ENCODE results near the gene CD33. TPM values are rescaled to one million over a fixed set of nuclear protein-coding genes. Genes with fewer than 3 reads are reported as not detected.
"Not testable (repeated sequence)": the region's sequence is repeated elsewhere in the genome, so short reads cannot be mapped to it uniquely, and the experiment has no call there.

CD33 gene
- polyA plus RNA-seq (2011; rRNA removed) (not detected in 2 replicates), polyA minus RNA-seq (2011; rRNA and poly(A)+ RNA removed) (not detected in 2 replicates)

- POLR2A ChIA-PET, result not testable (repeated sequence)
Observed at GRCh38 chr19:51224898-51225393, at the start of gene CD33. Gene CD33, plus strand, starts transcription at chr19:51225080. Its CDS starts 39 bp downstream, at chr19:51225119.

GRCh38 chr19:51179256-51179655 is 45.6 kb upstream of the CD33 start:
- TF ChIP-seq CTCF (IDR thresholded peaks at IDR 0.05; ENCODE audit: low read depth, low read length), result no peak

More at GRCh38 chr19:51224898-51225393, at the start of gene CD33:
- H3K4me3 ChIP-seq (ENCODE audit: low read depth, low read length); CTCF ChIA-PET; H3K9me3 ChIP-seq (ENCODE audit: control insufficient read depth, insufficient read depth, low read length); H3K27ac ChIP-seq (ENCODE audit: low read depth, low read length); H3K27me3 ChIP-seq (ENCODE audit: control insufficient read depth, insufficient read depth, low read length); DNase-seq (ENCODE audit: low read depth, low spot score): not testable (repeated sequence)

GRCh38 chr19:51181377-51181912 is 43.4 kb upstream of the CD33 start:
- POLR2A ChIA-PET, result no interaction called here
- CTCF ChIA-PET, result no interaction called here
- H3K27me3 ChIP-seq (ENCODE audit: control insufficient read depth, insufficient read depth, low read length), result no peaks in the 10 kb centered on the region
- no peak for TF ChIP-seq CTCF (IDR thresholded peaks at IDR 0.05; ENCODE audit: low read depth, low read length)
- H3K4me3 ChIP-seq (ENCODE audit: low read depth, low read length), result no peak overlapping the region
- no peak for DNase-seq (ENCODE audit: low read depth, low spot score)
- H3K9me3 ChIP-seq (ENCODE audit: control insufficient read depth, insufficient read depth, low read length), result peaks cover 32% of the 10 kb centered on the region
- H3K27ac ChIP-seq (ENCODE audit: low read depth, low read length), result no peak overlapping the region

More at GRCh38 chr19:51179256-51179655, 45.6 kb upstream of the CD33 start:
- no peak overlapping the region for H3K4me3 ChIP-seq (ENCODE audit: low read depth, low read length)
- no peaks in the 10 kb centered on the region for H3K27me3 ChIP-seq (ENCODE audit: control insufficient read depth, insufficient read depth, low read length)
- H3K9me3 ChIP-seq (ENCODE audit: control insufficient read depth, insufficient read depth, low read length), result peaks cover 16% of the 10 kb centered on the region
- no peak for DNase-seq (ENCODE audit: low read depth, low spot score)
- POLR2A ChIA-PET, result no interaction called here
- H3K27ac ChIP-seq (ENCODE audit: low read depth, low read length), result no peak overlapping the region
- CTCF ChIA-PET, result no interaction called here

- Histone ChIP-seq H3K27me3 (ENCODE audit: control insufficient read depth, insufficient read depth, low read length) (no peaks in the 10 kb centered on the region), H3K4me3 (ENCODE audit: low read depth, low read length) (no peak overlapping the region), H3K9me3 (ENCODE audit: control insufficient read depth, insufficient read depth, low read length) (peaks cover 34% of the 10 kb centered on the region), H3K27ac (ENCODE audit: low read depth, low read length) (no peak overlapping the region)
- ChIA-PET CTCF (no interaction called here), POLR2A (no interaction called here)
- DNase-seq (ENCODE audit: low read depth, low spot score), result no peak
- TF ChIP-seq CTCF (IDR thresholded peaks at IDR 0.05; ENCODE audit: low read depth, low read length), result no peak
Observed at GRCh38 chr19:51181913-51182419, 42.9 kb upstream of the CD33 start.

GRCh38 chr19:51183629-51184028 is 41.3 kb upstream of the CD33 start:
- POLR2A ChIA-PET, result no interaction called here
- DNase-seq (ENCODE audit: low read depth, low spot score), result no peak
- H3K9me3 ChIP-seq (ENCODE audit: control insufficient read depth, insufficient read depth, low read length), result peaks cover 37% of the 10 kb centered on the region
- CTCF ChIA-PET, result no interaction called here
- no peaks in the 10 kb centered on the region for H3K27me3 ChIP-seq (ENCODE audit: control insufficient read depth, insufficient read depth, low read length)
- H3K27ac ChIP-seq (ENCODE audit: low read depth, low read length), result no peak overlapping the region
- no peak for TF ChIP-seq CTCF (IDR thresholded peaks at IDR 0.05; ENCODE audit: low read depth, low read length)
- H3K4me3 ChIP-seq (ENCODE audit: low read depth, low read length), result no peak overlapping the region

All from AG04450 (cell line).